Stimulated activated CD4-positive, alpha-beta T cell treated with anti-CD3 and anti-CD28 coated beads, Interleukin-12 subunit alpha, Interleukin-12 subunit beta, amount 100 ng/mL, for 48 hours (primary cell): ENCODE data around the gene ULK1.

ENCODE experiments used
- DNase-seq, 3 donors: peaks; one replicate each; pipeline ENCODE4 v3.0.0-alpha.2; 2020; ENCODE audit warnings: low read depth in 2 of 3, low spot score in 1 of 3

ULK1 gene

GRCh38 chr12:131962069-131962468 lies 67.6 kb downstream of the ULK1 start:
- no peak for DNase-seq

- no peak for DNase-seq
These were observed 69.0 kb downstream of the ULK1 start for GRCh38 chr12:131963381-131963780.

- no peak for DNase-seq
These were observed 70.7 kb downstream of the ULK1 start for GRCh38 chr12:131965073-131965472.

GRCh38 chr12:131971226-131971625 lies 76.8 kb downstream of the ULK1 start:
- no peak for DNase-seq
